SIG-M5 (cell line): ENCODE data around the gene MKLN1.

Source experiments
- DNase-seq: peaks from one replicate; lab custom pipeline; 2025; lab: John Stamatoyannopoulos, UW

Gene MKLN1

DNA sequence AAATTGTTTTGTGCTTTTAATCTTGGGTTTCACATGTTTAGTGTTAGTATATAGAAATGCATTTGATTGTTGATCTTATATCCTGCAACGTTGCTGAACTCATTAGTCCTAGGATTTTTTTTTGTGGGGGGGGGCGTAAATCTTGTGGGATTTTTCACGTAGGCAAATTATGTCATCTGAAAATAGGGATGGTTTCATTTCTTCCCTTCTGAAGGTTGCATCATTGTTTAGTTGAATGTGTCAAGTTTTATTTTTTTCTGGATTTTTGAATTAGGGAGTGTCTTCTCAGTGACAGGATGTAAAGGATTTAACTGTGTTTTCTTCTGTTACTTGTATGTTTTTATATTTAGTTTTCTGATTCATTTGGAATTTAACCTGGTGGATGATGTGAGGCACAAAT lies 26.7 kb downstream of the MKLN1 start:
- DNase-seq, result no peak

DNA sequence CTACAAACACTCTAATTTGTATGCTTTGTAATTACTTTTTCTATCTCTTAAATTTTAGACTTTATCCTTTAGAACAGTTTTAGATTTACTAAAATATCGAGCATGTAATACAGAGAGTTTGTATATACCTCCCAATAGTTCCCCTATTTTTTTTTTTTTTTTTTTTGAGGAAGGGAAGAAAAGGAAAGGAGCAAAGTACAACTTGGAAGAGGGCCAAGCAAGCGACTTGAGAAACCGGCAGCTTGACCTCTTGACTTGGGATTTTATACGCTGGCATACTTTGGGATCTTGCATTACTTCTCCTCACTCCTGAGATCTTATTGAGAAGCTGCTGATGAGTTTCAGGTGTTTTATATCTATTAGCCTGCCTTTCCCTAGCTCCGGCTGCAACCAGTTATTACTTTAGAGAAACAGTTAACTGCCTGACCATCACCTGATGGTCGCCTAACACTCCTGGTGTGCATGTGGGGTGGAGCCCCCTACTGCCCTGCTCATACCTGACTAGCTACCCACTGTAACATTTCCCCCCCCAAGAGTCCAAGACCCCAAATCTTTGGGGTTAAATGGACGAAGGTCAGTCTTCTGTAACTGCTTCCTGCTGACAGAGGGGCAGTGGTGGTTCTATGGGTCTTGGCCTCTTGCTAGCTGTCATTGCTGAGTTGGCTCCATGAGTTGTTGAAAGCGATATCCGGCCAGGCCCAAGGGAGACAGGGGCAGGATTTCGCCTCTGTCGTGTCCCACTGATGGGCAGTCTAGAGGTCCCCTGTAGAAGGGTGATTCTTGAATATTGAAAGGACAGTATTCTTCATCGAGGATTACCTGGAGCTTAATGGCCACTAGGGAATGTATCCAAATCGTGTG lies 28.5 kb downstream of the MKLN1 start:
- no peak for DNase-seq

DNA sequence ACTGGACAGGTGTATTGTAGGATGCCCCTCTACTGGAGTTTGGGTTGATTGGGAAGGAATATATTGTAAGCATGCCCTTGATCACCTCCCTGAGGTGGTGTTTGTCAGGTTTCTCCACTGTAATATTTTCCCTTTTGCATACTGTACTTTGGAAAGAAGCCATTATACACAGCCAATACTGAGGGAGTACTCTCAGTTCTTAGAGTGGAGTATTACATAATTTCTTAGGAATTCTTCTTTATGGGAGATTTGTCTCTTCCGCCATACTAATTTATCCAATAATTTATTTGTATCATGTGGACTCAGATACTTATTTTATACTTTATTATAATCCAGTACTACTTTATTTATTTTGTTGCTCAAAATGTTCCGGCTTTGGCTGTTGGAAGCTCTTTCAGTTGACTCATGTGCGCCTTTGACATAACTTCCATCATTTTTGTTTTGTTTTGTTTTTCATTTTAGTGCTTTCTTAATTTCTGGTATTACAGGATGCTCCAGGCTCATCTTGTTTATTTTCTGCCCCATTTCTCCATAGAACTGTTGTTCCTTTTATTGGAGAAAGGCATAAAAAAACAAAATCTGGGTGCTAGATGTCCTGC lies 29.7 kb downstream of the MKLN1 start:
- no peak for DNase-seq

DNA sequence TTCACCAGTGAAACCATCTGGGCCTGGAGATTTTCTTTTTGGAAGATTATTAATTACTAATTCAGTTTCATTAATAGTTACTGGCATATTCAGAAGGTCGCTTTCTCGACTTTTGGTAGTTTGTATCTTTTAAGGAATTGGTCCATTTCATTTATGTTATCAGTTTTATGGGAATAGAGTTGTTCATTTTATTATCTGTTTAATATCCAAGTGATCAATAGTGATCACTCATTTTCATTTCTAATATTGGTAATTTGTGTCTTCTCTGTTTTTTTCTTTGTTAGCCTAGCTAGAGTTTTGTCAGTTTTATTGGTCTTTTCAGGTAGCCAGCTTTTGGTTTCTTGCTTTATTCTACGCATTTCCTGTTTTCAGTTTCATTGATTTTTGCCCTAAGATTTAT lies 31.0 kb downstream of the MKLN1 start:
- DNase-seq, result no peak

DNA sequence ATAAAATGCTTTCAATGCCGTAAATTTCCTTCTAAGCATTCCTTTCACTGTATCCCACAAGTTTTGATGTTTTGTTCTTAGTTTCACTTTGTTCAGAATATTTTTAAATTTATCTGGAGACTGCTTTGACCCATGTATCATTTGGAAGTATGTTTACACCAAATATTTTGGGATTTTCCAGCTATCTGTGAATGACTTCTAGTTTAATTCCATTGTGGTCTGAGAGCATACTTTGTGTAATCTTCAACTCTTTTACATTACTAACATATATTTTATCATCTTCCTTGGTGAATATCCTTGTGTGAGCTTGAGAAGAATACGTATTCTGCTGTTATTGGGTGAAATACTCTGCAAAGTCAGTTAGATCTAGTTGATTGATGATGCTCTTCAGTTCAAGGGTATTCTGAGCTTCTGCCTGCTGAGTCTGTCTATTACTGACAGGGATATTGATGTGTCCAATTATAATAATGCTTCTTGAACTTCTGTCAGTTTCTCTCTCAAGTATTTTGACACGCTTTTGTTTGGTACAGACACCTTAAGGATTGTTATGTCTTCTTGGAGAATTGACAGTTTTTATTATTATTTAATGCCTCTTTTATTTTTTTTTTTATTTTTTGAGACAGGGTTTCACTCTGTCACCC lies 31.6 kb downstream of the MKLN1 start:
- DNase-seq, result no peak

DNA sequence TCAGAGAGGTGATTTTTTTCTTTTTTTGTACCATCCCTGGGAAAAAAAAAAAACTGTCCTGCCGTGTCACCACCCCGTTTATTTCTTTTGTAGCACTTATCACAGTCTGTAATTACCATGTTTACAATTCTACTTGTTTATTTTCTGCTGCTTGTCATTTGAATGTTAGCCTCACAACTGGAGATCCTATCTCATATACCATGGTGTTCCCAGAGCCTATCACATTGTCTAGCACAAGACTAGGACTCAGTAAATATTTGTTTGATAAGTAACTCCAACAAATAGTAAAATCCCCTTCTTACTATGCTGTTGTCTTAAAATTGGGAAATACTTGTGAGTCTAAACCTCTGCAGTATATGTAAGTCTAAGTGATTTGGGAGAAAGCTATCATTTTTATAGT lies 36.0 kb downstream of the MKLN1 start:
- DNase-seq, result no peak

DNA sequence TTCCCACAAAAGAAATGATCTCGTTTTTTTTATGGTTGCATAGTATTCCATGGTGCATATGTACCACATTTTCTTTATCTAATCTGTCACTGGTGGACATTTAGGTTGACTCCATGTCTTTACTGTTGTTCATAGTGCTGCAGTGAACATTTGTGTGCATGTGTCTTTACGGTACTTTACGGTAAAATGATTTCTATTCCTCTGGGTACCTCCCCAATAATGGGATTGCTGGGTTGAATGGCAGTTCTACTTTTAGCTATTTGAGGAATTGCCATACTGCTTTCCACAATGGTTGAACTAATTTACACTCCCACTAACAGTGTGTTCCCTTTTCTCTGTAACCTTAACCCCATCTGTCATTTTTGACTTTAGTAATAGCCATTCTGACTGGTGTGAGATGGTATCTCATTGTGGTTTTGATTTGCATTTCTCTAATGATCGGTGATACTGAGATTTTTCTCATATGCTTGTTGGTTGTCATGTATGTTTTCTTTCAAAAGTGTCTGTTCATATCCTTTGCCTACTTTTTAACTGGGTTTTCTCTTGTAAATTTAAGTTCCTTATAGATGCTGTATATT lies 37.2 kb downstream of the MKLN1 start:
- no peak for DNase-seq

DNA sequence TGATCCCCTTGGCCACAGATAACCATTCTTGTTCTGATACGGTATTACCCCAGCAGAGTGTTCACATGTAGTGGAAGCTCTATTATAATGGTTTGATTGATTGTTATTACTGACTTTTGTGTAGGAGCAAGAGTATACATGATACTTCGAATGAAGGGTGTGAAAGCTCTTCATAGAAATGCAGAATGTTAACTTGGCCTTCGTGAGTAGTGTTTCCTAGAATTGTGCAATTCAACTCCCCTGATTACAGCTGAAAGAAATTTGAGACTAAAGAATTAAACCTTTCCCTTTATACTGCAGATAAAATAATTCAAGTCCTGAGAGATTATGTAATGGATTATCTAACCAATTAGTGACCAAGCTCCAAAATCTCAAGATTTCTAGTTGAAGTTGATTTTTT lies 38.2 kb downstream of the MKLN1 start:
- no peak for DNase-seq

DNA sequence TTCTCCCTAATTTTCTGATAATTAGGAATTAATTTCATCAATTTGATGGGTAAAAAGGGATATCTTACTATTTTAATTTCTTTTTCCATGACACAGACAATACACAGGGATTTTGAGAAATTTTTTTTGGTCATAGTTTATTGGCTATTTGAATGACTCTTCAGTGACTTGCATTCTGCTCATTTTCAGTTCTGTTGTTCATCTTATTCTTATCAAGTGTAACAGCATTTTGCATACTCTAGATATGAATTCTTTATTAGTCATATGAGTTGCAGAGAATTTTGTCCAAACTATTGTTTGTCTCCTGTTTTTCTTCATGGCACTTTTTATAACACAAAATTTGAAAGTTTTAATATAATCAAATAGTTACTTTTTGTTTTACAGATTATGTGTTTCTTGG lies 41.7 kb downstream of the MKLN1 start:
- DNase-seq, result no peak

DNA sequence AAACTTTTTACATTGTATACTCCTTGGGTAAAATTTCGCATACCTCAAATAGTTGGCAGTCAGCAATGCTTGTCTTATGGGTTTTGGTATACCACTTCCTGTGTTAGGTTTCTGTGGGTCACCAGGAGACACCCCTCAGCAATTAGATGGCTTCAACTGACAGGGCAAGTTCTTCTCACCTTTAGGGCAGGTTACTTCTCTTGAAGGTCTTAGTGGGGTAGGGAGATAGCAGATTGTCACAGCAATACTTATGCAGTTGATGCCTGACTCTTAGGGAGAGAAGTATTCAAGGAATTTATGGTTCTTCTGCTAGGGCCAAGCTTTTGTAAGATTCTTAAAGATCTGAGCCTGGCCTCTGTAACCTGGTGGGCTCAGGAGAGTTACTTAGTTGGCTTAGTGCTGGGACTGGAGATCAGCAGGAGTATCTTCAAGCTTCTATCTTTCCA lies 42.9 kb downstream of the MKLN1 start:
- DNase-seq, result no peak

DNA sequence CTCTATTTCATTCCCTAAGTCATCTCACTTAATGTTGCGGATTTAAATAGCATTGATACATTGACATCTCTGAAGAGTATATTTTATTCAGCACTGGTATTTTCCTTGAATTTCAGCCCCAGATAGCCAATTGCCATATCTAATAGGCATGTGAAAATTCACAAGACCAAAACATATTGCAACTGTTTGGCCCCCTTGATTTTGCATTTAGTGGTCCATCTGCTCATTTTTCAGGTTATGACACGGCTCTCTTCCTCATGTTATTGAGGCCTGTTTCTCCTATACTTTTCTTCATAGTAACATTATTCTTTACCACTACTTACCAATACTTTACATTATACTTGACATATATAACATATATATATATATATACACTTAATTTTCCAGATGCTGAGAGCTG lies 43.7 kb downstream of the MKLN1 start:
- DNase-seq, result no peak

DNA sequence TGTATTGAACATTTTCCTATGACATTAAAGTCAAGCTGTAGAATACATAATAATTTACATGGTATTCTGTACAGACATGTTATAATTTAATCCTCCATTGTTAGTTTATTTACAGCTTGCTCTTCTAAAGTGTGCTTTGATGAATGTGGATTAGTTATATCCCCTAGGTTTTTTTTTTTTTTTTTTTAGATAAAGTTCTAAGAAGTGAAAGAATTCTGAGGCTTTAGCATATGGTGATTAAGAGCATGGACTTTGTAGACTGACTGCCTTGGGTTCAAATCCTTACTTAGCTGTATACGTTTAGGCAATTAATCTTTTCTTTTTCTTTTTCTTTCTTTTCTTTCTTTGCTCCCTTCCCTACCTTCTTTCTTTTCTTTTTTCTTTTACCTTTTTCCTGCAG lies 44.9 kb downstream of the MKLN1 start:
- no peak for DNase-seq

DNA sequence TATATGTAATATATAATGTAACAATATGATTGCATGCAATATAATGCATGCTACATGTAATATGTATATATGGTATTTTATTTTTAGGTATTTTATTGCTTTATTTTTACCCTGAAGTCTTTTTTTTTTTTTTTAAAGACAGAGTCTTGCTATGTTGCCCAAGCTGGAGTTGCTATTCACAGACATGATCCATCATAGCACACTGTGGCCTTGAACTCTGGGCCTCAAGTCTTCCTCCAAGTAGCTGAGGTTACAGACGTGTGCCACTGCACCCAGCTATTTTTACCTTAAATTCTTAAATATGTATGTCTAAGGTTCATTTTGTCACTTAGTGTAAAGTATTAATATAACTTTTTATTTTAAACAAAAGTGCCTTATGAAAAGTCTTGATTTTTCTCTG lies 47.1 kb downstream of the MKLN1 start:
- DNase-seq, result no peak

DNA sequence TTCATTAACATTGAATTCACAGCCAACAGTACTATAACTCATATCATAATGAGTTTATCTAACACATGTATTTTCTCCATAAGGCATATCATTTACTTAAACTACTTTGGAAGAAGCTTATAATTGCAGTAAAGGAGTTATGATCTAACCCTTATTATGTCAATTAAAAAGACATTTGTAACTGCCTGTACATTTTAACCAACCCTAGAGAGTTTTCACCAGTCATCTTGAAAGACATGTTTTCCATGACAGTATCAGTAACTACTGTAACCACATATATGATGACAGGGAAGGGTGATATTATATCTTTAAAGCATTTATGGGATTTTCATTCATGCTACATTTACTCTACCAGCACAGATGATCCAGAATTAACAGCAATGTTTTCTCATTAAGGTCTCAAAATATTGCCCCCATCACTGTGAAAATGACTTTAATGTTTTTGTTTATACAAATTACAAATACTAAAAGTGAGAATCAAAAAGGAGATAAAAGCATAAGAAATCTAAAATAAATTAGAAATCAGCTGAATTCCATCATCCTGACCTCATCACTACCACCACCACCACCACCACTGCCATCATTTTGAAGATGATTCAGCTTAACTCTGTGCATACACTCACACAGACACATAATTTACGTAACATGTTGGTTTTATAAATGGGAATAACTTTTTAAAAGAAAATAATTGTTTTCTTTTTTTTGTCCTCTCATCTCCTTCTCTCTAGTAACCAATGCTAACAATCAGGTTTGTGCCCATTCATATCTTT lies 53.6 kb downstream of the MKLN1 start:
- DNase-seq, result no peak

DNA sequence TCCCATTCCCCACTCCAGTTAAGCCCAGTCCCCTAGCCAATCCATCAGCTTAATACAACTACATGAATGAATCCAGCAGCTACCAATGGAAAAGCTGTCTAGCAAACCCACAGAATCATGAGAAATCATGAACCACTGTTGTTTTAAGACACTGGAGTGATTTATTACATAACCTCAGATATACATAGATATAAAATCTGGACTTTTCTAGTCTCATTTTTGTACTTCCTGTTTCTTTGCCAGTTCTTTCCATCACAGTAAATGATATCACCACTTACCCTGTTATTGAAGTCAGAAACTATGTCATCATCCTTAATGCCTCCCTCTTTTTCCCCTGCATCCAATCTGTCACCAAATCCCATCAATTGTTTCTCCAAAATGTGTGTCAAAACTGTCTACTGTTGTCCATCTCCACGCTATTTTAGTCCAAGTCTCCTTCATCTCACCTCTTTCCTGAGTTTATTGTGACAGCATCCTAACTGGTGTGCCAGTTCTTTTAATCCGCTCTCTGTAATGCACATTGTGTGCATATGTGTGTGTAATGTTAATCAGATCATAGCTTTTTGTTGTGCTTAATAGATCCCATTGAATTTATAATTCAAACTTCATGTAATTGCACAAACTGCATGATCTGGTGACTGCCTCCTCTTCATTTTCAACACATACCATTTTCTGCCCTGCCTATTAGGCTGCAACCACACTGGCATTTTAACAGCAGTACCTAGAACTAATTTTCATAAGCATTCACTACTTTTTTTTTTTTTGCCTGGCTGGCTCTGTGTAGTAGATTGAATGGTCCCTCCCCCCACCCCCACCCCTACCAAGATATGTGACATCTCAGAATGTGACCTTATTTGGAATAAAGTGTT lies 56.0 kb downstream of the MKLN1 start:
- DNase-seq, result peak; percentile 2

DNA sequence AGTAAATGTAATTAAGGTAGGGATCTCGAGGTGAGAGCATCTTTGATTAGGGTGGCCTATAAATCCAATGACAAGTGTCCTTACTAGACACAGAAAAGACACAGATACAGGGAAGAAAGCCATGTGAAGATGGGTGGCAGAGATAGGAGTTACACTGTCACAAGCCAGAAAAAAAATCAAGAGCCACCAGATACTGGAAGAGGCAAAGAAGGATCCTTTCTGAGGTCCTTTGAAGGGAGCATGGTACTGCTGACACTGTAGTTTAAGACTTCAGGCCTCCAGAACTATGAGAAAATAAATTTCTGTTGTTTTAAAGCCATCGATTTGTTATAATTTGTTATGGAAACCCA lies 56.6 kb downstream of the MKLN1 start:
- no peak for DNase-seq

DNA sequence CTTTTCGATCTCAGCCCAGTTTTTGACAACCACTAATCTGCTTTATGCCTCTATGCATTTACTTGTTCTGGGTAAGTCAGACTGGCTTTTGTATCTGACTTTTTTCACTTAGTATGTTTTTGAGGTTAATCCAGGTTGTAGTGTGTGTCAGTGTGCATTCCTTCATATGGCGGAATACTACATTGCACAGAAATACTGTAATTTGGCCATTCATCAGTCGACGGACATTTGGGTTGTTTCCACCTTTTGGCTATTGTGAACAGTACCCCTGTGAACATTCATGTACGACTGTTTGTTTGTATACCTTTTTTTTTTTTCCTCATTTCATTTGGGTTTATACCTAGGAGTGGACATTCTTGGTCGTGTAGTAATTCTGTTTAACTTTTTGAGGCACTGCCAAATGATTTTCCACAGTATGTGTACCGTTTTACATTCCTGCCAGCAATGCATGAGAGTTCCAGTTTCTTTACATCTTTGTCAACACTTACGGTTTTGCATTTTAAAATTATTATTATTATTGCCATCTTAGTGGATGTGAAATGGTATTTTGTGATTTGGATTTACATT lies 57.4 kb downstream of the MKLN1 start:
- DNase-seq, result no peak

DNA sequence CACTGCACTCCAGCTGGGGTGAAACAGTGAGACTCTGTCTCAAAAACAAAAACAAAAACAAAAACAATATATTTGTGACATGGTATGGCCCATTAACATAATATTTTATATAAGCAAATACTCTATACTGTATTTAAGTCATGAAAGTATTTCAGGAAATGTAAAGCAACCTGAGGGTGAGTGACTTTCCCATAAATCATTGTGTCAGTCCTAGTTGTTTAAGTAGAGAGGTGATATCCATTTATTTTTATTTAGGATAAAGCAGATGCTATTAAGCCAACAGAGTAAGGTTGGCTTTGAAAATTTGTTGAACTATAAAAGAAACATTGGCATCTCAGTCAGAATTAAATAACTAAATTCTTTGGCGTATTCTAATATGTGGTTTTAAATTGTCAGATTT lies 60.5 kb downstream of the MKLN1 start:
- DNase-seq, result no peak

DNA sequence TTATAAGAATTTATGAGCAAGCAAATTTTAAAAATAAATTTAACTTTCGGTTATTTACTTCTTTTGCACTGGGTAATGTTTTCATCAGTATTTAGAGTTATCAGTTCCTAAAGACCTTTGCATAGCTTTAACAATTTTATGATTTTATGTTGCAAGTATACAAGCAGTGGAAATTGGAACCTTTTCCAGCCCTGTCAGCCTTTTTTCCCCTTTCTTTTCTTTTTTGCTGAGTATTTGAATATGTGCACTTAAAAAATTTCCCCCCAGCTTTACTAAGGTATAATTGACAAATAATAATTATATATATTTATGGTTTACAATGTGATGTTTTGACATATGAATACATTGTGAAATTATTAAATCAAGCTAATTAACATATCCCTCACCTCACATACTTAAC lies 62.6 kb downstream of the MKLN1 start:
- no peak for DNase-seq

DNA sequence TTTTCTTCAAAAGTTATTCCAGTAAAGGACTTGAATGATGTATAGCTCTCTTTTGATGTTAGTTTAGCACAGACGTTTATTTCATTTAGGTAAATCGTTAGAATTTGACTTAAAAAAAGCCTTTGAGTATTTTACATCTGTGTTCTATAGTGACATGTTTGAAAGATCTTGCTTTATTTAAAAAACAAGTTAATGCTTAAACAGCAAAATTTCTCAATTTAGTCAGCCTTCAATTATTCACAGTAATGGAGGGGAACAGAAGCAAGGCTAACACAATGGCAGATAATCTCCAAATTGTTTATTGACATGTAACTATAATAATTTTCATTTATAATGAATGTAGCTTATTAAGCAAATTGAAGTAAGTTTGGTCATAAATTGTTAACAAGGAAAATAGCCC lies 63.5 kb downstream of the MKLN1 start:
- DNase-seq, result no peak

DNA sequence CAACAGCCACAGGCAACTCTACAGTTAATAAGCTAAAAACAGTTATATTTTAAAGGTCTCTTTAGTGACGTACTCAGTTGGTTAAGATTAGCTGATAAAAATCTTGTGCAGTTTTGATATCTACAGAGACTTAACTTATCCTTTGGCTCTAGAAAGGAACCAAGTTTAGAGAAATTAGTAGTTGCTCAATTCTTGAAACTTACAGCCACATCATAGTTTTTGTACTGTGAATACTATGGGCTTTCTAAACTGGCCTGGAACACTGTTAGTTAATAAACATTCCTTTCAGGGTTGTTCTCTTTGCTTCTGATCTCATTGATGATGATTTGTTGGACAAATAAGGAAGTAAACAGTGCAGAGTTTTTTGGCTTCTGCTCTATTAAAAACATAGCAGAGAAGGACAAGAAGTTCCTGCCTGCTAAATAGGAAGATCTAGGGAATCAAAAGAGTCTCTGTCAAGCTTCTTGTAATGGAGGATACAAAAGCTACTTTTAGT lies 73.1 kb downstream of the MKLN1 start:
- DNase-seq, result no peak
